GM21447 (cell line): ENCODE data around the gene NPIPA5.
"Not testable (repeated sequence)": the region's sequence is repeated elsewhere in the genome, so short reads cannot be mapped to it uniquely, and the experiment has no call there.

Experiments
- ATAC-seq: cut with Tn5 transposase; IDR thresholded peaks from one replicate; pipeline ENCODE4 v1.9.1; 2021; ENCODE audit not compliant: unreplicated experiment

The NPIPA5 gene

DNA sequence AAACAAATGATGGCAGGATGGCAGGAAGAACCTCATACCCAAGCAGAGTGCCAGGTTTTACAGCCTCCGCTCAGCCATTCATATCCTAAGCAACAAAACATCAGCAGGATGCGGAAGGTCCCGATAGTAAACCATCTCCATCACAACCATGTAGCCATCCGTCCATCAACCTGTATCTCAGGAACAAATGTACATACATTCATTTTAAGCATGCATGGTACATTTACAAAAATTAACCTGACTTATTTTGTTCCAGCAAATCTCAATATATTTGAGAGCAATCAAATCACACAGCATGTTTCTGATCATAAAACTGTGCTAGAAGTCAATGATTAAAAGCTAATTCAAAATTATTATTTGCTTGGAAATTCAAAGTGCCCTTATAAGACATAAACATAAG, at the start of gene NPIPA5:
Gene NPIPA5 (minus strand): TSS at position 101 of the 400 bp plus-strand sequence. CDS start 0 bp downstream, at position 101.
- ATAC-seq, result not testable (repeated sequence)

DNA sequence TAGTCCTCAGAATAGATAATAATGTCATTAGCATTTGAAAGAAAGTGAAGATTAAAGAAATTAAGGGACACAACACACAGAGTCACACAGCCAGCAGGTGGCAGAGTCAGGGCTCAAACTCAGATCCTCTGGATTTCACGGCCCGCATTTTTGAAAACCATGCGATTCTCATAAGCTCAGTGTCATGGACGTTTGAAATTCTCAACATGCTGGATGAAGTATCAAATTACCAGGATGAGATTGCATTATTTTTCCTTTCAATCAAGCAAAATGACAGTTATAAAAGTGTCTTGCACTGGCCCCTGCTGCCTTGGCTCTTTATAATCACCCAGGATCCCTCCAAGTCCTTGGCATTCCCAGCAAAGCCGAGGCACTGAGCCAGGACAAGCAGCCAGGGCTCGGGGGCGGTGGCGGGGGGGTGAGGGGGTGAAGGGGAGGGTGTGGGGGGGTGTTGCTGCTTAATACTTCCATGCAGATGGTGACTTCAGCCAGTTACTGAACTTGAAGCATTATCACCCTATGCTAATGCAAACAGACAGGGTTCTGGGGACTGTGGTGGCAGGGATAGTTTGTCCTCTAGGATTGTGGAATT, 49.6 kb upstream of the NPIPA5 start:
- no peak for ATAC-seq

GRCh38 chr16:15426796-15427195, 48.7 kb upstream of the NPIPA5 start:
- no peak for ATAC-seq

DNA sequence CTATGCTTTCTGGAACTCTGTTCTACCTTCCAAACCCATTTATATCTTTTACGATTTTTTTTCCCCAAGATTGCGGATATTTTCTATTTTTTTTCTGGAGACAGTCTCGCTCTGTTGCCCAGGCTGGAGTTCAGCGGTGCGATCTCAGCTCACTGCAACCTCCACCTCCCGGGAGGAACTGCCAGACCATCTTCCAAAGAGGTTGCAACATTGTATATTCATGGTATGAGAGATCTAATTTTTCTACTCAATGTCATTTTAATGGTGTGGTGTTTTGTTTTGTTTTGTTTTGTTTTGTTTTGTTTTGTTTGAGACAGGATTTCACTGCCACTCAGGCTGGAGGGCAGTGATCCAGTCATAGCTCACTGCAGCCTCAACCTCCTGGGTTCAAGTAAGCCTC, 47.8 kb upstream of the NPIPA5 start:
- ATAC-seq, result no peak

- no peak for ATAC-seq
These were observed 44.1 kb upstream of the NPIPA5 start for GRCh38 chr16:15422222-15422621.

- ATAC-seq, result not testable (repeated sequence)
These were observed 43.6 kb upstream of the NPIPA5 start for GRCh38 chr16:15421696-15422095.

DNA sequence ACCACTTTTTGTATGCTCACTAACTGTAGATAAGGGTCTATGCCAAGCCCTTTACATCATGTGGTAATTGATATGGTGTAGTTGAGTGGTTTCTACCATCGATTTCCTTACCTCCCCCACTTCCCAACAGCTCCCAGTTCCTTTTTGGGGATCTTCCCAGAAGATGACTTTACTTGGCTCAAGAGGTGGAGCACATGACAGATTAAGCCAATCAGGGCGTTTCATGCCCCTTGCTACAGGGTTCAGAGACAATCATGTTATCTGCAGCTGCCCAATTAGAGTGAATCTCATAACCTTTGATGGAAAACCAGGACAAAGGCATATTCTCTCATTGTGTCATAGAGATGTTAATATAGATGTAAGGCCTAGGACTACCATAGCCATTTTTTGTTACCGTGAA, 40.1 kb upstream of the NPIPA5 start:
- ATAC-seq, result no peak

GRCh38 chr16:15417197-15417596, 39.1 kb upstream of the NPIPA5 start:
- no peak for ATAC-seq

DNA sequence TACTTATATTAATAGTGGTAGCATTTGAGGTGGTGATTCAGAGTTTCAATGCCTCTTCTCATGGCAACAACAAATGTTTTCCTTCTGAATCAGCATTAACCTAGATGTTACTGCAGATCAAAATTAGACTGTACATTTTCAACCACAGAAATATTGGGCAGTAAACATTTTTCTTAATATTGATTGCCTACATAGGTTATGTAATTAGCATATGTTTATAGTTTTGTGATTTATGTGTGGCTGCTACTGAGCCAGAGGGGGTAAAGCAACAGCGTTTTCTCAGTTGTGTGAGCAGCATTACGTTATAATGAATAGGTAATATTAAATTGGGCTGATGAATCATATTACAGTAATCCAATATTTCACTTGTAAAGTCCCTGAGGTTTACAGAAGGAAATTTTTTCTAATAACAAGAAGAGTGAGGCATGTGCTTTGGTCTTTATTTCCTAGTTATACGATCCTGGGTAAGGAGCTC, 37.5 kb upstream of the NPIPA5 start:
- ATAC-seq, result no peak

DNA sequence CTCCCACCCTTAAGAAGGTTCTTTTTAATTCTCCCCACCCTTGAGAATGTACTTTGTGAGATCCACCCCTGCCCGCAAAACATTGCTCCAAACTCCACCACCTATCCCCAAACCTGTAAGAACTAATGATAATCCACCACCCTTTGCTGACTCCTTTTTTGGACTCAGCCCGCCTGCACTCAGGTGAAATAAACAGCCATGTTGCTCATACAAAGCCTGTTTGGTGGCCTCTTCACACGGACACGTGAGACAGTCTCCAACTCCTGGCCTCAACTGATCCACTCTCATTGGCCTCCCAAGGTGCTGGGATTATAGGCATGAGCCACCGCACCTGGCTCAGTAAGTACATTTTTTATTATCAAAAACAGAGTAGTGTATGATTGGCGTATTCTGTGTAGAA, 31.4 kb upstream of the NPIPA5 start:
- not testable (repeated sequence) for ATAC-seq

DNA sequence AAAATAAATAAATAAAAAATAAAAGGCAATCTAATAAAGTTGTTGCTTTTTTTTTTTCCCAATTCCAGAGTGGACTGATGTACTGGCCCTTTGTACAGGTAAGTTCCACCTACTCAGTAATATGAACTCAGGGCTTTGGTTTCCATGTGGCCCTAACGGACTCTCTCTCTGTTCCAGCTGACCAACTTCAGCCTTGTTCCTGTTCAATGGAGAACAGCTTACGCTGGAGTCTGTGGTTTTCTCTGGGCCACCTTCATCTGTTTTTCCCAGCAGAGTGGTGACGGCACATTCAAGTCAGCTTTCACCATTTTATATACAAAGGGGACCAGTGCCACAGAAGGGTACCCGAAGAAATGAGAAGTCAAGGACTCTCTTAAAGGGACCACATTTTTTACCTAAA, 29.7 kb upstream of the NPIPA5 start:
- not testable (repeated sequence) for ATAC-seq

GRCh38 chr16:15404792-15405191, 26.7 kb upstream of the NPIPA5 start:
- ATAC-seq, result no peak

DNA sequence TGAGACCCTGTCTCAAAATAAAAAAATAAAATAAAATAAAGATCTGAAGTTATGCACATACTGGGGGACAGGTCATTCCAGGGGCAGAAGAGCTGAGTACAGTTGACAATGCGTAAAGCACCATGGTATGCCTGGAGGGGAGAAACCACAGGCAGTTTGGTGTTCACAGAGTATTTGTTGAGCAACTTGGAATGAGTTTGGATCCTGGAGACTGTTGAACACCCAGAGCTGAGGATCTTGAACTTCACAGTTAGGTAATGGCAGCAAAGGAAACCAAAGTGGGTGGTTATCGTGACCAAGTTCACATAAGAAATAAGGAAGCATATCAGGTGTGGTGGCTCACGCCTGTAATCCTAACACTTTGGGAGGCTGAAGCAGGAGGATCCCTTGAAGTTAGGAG, 26.0 kb upstream of the NPIPA5 start:
- not testable (repeated sequence) for ATAC-seq

- no peak for ATAC-seq
These were observed 25.4 kb upstream of the NPIPA5 start for GRCh38 chr16:15403392-15403995.

DNA sequence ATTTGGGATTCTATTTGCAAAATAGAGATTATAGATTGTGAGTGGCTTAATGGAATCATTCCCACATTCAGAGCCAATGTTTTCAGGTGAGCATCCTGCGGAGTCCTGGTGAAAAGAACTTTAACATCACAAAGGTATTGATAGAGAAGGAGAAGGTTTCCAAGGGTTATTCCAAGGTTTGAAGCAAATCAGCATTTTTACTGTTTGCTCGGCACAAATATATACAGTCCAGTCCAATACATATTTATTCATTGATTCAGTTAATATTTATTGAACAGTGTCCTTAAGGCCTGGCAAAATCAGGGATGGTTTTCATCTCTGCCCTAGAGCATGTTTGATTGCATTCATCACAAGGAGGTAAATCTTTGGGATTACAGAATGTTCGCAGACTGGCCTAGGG, 23.9 kb upstream of the NPIPA5 start:
- ATAC-seq, result no peak

DNA sequence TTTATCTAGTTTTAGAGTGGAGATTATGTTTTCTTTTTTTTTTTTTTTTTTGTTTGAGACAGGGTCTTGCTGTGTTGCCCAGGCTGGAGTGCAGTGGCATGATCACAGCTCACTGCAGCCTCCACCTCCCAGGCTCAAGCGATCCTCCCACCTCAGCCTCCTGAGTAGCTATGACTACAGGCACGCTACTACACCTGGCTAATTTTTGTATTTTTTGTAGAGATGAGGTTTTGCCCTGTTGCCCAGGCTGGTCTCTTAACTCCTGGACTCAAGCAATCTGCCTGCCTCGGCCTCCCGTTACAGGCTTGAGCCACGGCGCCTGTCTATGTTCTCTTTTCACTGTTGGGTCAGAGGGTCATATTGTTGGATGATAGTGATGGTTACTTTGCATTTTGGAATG, 22.2 kb upstream of the NPIPA5 start:
- ATAC-seq, result not testable (repeated sequence)

DNA sequence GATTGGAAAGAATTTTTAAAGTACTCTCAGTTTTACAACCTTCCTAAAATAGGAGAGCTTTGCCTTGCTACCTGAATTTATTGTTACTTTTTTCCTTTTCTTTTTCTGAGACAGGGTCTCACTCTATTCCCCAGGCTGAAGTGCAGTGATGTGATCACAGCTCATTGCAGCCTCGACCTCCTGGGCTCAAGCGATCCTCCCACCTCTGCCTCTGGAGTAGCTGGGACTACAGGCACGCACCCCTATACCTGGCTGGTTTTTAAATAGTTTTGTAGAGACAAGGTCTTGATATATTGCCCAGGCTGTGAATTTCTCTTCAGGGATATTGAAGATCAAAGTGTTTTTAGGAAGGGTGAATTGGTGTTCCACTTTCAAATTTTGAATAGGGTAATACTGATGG, 21.2 kb upstream of the NPIPA5 start:
- no peak for ATAC-seq

DNA sequence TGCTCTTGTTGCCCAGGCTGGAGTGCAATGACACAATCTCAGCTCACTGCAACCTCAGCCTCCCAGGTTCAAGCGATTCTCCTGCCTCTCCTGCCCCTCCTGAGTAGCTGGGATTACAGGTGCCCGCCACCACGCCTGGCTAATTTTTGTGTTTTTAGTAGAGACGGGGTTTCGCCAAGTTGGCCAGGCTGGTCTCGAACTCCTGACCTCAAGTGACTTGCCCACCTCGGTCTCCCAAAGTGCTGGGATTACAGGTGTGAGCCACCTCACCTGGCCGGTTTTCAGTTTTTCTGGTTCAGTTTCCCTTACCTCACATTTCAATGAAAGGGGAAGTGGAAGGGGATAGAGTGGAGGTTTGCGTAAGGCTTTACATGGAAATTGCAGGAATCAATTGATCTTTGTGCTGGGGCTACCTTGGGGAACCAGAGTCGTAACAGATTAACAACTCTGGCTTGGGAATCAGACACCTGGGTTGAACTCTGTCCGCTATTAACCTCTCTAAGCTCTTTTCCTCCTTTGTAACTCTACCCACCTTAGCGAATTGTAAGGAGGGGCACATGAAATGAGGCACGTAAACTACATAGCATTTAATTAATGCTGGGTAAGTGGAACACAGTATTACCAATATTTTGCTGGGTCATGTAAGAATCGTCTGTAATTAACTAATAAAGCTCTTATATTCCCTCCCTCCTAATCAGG, 20.7 kb upstream of the NPIPA5 start:
- ATAC-seq, result no peak

DNA sequence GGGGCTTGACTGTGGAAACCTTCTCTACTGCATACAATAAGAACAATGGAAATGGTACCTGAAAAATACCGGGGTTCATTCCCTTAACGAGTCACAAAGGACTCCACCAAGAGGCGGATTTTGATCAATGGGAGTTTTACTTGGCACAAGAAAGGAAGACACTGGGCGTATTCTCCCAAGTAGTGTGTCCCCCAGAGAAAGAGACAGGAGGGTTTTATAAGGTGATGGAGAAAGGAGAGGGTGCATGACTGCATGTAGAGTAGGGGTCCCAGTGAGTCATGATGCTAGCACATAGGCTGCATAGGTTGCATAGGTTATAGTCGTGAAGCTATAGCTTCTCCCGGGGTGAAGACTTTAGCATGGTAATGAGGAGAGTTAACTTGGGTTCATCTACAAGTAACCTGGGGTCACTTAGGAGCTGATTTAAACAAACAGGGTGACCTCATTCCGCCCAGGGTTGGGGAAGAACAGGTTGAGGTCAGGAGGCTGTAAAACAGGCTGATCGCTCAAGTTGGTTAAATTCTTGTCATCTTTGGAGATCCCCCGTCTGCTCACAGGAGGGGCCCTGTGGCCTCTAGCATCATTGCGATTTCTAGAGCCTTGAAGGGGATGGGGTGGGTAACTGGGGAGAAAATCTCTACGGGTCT, 19.0 kb upstream of the NPIPA5 start:
- ATAC-seq, result no peak

DNA sequence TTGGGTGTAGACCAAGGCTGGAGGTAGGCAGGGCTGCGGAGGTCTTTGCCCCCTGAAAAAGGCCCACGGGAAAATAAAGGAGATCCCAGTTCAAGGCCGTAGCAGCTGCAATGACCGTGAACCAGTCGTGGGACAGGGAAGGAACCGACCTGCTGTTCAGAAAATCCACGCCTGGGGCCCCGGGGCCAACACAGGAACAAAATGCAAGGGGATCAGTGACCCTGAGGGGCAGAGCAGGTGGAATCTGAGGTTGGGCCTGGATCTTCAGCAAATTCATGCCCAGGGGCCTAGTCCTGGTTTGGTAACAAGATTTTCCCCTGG, 18.4 kb upstream of the NPIPA5 start:
- ATAC-seq, result not testable (repeated sequence)

DNA sequence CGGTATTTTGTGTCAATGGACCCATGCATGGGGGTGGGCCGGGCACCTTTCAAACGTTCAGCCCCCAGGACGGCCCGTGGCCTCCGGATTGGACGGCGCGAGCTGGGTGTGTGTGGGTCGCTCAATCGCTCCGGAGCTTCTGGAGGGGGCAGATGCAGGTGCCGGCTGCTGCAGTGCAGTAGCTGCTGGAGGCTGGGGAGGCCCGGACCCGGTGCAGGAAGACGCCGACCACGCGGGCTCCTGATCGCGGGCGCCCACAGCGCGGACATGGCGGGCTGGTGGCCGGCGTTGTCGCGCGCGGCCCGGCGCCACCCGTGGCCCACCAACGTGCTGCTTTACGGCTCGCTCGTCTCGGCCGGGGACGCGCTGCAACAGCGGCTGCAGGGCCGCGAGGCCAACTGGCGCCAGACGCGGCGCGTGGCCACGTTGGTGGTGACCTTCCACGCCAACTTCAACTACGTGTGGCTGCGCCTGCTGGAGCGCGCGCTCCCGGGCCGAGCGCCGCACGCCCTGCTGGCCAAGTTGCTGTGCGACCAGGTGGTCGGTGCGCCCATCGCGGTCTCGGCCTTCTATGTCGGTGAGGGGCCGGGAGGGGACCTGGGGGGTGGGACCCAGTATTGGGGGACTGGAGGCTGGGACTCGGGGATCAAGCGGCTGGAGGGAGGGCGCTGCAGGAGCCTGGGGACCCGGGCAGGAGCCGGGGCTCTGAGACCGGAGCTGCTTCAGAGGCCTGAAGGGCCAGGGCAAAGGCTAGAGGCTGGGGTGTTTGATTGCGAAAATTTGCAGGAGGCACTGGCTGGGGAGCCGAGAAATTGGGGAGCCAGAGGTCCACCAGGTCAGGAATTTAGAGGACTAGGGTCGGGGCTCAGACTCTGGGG, 17.8 kb upstream of the NPIPA5 start, which contains the start of gene MPV17L:
Gene MPV17L (plus strand): TSS at position 124 of the 878 bp plus-strand sequence. CDS start 144 bp downstream, at position 268.
- ATAC-seq, result not testable (repeated sequence)
